Neural progenitor cell (in vitro differentiated cells): ENCODE measurements around the gene HIPK2. TPM values are rescaled to one million over a fixed set of nuclear protein-coding genes. Genes with fewer than 3 reads are reported as not detected.

Experiments used
- DNase-seq: peaks from one replicate; pipeline ENCODE4 v3.0.0-alpha.2; 2016; ENCODE audit warnings: low spot score
- H2AFZ ChIP-seq: fragments of 200-600 bp; sonication (generic); replicated peaks from 2 replicates; pipeline ENCODE4 v1.6.1; 2016; ENCODE audit warnings: antibody characterized with exemption
- H3F3A ChIP-seq: fragments of 200-600 bp; sonication (generic); 2 replicates; pipeline ENCODE4 v1.6.1; 2016; ENCODE audit warnings: antibody characterized with exemption, low read depth
- H3K27ac ChIP-seq: fragments of 200-600 bp; sonication (generic); 2 replicates; pipeline ENCODE4 v1.5.1; 2016; ENCODE audit warnings: mild to moderate bottlenecking
- H3K27me3 ChIP-seq: fragments of 200-600 bp; sonication (generic); 2 replicates; pipeline ENCODE4 v1.6.1; 2016; ENCODE audit warnings: mild to moderate bottlenecking, moderate library complexity
- H3K36me3 ChIP-seq: fragments of 200-600 bp; sonication (generic); 2 replicates; pipeline ENCODE4 v1.5.1; 2016
- H3K4me1 ChIP-seq: fragments of 200-600 bp; sonication (generic); 2 replicates; pipeline ENCODE4 v1.6.1; 2016; ENCODE audit warnings: mixed run types
- H3K4me2 ChIP-seq: fragments of 200-600 bp; sonication (generic); 2 replicates; pipeline ENCODE4 v1.6.1; 2016
- H3K4me3 ChIP-seq: fragments of 200-600 bp; sonication (generic); 2 replicates; pipeline ENCODE4 v1.5.1; 2016
- H3K79me2 ChIP-seq: fragments of 200-600 bp; sonication (generic); 2 replicates; pipeline ENCODE4 v1.6.1; 2016; ENCODE audit warnings: low read depth
- H3K9ac ChIP-seq: fragments of 200-600 bp; sonication (generic); 2 replicates; pipeline ENCODE4 v1.6.1; 2016
- H3K9me3 ChIP-seq: fragments of 200-600 bp; sonication (generic); 2 replicates; pipeline ENCODE4 v1.5.1; 2016; ENCODE audit warnings: low read depth
- H4K20me1 ChIP-seq: fragments of 200-600 bp; sonication (generic); 2 replicates; pipeline ENCODE4 v1.6.1; 2016; ENCODE audit warnings: low read depth
- H3K27ac Mint-ChIP-seq: 3 replicates; pipeline ENCODE4 v1.8.0; 2021; ENCODE audit warnings: mixed read lengths
- H3K27me3 Mint-ChIP-seq: 2 replicates; pipeline ENCODE4 v1.8.0; 2022; ENCODE audit warnings: low read depth, mild to moderate bottlenecking, inconsistent platforms, moderate library complexity, mixed read lengths; ENCODE audit not compliant: insufficient read depth
- H3K36me3 Mint-ChIP-seq: 3 replicates; pipeline ENCODE4 v1.8.0; 2021; ENCODE audit warnings: mixed read lengths
- H3K4me1 Mint-ChIP-seq: 3 replicates; pipeline ENCODE4 v1.8.0; 2021; ENCODE audit warnings: mixed read lengths
- H3K4me3 Mint-ChIP-seq: 3 replicates; pipeline ENCODE4 v1.8.0; 2021; ENCODE audit warnings: mild to moderate bottlenecking, moderate library complexity, mixed read lengths
- H3K9me3 Mint-ChIP-seq: 3 replicates; pipeline ENCODE4 v1.8.0; 2020; ENCODE audit warnings: mixed read lengths
- EZH2 ChIP-seq: fragments of 200-600 bp; sonication (generic); IDR thresholded peaks from 2 replicates; pipeline ENCODE4 v1.6.1; 2017; ENCODE audit warnings: antibody characterized with exemption, mild to moderate bottlenecking, moderate library complexity
- EZH2phosphoT487 ChIP-seq: fragments of 200-600 bp; sonication (generic); IDR thresholded peaks from 2 replicates; pipeline ENCODE4 v1.6.1; 2017; ENCODE audit warnings: antibody characterized with exemption
- total RNA-seq: library from RNA; depleted of rRNA; stranded (reverse); fragments of >200 nt; gene quantifications from 2 replicates; pipeline ENCODE4 v1.2.3, GENCODE V29; 2015; ENCODE audit warnings: low replicate concordance
- TF ChIP-seq, protein P1 (sequence below): fragments of 200-600 bp; sonication (generic); IDR thresholded peaks from 2 replicates; pipeline ENCODE4 v1.5.1; 2017; ENCODE audit warnings: antibody characterized with exemption, mild to moderate bottlenecking

HIPK2 gene
- total RNA-seq, 1 donor from 2014 or later, result 12.8 TPM

DNA sequence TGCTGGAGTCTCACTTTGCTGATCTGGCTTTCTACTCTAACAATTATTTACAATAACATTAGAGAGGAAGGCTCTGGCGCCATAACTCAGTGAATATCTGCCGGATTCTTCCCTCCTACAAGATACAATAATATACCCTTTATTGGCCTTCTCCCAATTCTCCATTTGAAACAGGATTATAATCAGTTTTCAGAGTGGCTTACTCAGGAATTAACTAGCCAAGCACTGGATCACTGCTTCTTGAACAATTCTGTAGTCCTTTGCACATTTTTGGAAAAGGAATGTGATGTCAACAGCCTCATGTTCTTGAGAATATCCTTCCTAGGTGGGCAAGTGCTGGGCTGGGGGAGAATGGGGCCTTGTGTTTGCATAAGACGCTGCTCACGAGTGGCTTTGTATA is 125.9 kb downstream of the HIPK2 start:
- H3K36me3 Mint-ChIP-seq, result peaks cover 2% of the 10 kb centered on the region
- peaks cover 53% of the 10 kb centered on the region for H4K20me1 ChIP-seq

DNA sequence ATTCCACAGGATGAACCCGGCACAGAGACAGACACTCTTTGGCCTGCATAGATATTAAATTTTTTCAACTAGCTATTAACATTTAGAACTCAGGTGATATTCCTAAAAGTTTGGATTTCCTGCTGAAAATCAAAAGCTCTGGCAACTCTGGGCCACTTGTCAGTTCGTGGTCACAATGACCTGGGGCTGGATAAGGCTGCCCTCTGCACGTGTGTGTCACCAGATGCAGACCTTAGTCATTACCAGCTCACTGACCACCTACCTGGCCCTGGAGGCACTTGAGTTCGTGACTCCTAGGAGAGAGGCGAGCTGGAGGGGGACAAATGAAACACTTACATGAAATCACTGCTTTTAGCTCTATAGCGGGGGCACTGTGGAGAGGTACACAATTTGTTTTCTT is 126.5 kb downstream of the HIPK2 start:
- Mint-ChIP-seq H3K27ac (no peak overlapping the region), H3K9me3 (no peaks in the 10 kb centered on the region), H3K36me3 (peaks cover 2% of the 10 kb centered on the region), H3K4me3 (peak overlapping the region; percentile 37), H3K4me1 (peaks cover 58% of the 10 kb centered on the region), H3K27me3 (no peaks in the 10 kb centered on the region)
- H3K4me1 ChIP-seq, result peaks cover 27% of the 10 kb centered on the region
- H3K27ac ChIP-seq, result no peak overlapping the region
- DNase-seq, result no peak
- no peak overlapping the region for H3K4me2 ChIP-seq
- H3K9ac ChIP-seq, result no peak overlapping the region
- H3K36me3 ChIP-seq, result no peaks in the 10 kb centered on the region
- peaks cover 59% of the 10 kb centered on the region for H4K20me1 ChIP-seq
- peaks cover 4% of the 10 kb centered on the region for H3K79me2 ChIP-seq
- H3K27me3 ChIP-seq, result no peaks in the 10 kb centered on the region
- H3K9me3 ChIP-seq, result no peaks in the 10 kb centered on the region
- peaks cover 5% of the 10 kb centered on the region for H3F3A ChIP-seq
- TF ChIP-seq, protein P1, sequence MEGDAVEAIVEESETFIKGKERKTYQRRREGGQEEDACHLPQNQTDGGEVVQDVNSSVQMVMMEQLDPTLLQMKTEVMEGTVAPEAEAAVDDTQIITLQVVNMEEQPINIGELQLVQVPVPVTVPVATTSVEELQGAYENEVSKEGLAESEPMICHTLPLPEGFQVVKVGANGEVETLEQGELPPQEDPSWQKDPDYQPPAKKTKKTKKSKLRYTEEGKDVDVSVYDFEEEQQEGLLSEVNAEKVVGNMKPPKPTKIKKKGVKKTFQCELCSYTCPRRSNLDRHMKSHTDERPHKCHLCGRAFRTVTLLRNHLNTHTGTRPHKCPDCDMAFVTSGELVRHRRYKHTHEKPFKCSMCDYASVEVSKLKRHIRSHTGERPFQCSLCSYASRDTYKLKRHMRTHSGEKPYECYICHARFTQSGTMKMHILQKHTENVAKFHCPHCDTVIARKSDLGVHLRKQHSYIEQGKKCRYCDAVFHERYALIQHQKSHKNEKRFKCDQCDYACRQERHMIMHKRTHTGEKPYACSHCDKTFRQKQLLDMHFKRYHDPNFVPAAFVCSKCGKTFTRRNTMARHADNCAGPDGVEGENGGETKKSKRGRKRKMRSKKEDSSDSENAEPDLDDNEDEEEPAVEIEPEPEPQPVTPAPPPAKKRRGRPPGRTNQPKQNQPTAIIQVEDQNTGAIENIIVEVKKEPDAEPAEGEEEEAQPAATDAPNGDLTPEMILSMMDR, result no peak
- TF ChIP-seq EZH2, result no peak
- TF ChIP-seq EZH2phosphoT487, result no peak
- no peak overlapping the region for H2AFZ ChIP-seq
- no peak overlapping the region for H3K4me3 ChIP-seq

More for the DNA sequence above, 125.9 kb downstream of the HIPK2 start:
- H3K4me2 ChIP-seq, result no peak overlapping the region
- H2AFZ ChIP-seq, result no peak overlapping the region
- peaks cover 4% of the 10 kb centered on the region for H3K79me2 ChIP-seq
- DNase-seq, result no peak
- no peaks in the 10 kb centered on the region for H3K36me3 ChIP-seq
- H3K27ac Mint-ChIP-seq, result no peak overlapping the region
- H3K4me3 Mint-ChIP-seq, result no peak overlapping the region
- H3K4me1 ChIP-seq, result peaks cover 27% of the 10 kb centered on the region
- H3K27ac ChIP-seq, result no peak overlapping the region
- H3K9me3 ChIP-seq, result no peaks in the 10 kb centered on the region
- no peak overlapping the region for H3K4me3 ChIP-seq
- TF ChIP-seq, protein P1, result no peak
- no peak for TF ChIP-seq EZH2
- no peaks in the 10 kb centered on the region for H3K9me3 Mint-ChIP-seq
- peaks cover 59% of the 10 kb centered on the region for H3K4me1 Mint-ChIP-seq
- peaks cover 5% of the 10 kb centered on the region for H3F3A ChIP-seq
- no peaks in the 10 kb centered on the region for H3K27me3 Mint-ChIP-seq
- H3K9ac ChIP-seq, result no peak overlapping the region
- H3K27me3 ChIP-seq, result no peaks in the 10 kb centered on the region

DNA sequence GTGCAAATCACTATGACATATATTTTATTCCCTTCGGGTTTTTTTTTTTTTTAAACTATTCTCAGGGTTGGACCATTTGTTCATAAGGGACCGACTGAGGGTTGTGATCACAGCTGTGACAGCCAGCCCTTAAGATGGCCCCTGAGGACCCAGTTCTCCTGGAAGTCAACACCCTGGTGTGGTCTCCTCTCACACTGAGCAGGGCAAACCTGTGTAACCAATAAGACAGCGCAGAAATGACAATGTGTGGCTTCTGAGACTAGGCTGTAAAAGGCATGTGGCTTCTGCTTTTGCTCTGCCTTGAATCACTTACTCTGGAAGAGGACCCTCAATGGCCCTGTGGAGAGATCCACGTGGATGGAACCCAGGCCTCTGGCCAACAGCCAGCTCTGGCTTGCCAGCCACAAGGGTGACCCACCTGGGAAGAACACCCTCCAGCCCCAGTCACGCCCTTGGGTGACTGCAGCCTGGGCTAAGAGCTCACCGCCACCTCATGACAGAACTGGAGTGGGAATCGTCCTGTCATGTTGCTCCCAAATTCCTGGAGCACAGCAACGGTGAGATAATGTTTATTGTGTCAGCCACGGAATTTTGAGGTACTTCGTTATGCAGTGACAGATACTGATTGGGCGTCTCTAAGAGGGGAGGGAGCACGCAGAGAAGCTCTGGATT is 127.2 kb downstream of the HIPK2 start:
- Histone ChIP-seq H3K4me2 (no peak overlapping the region), H3K4me1 (peaks cover 27% of the 10 kb centered on the region), H3K27ac (no peak overlapping the region), H3K4me3 (no peak overlapping the region), H3K79me2 (peaks cover 4% of the 10 kb centered on the region), H4K20me1 (peaks cover 66% of the 10 kb centered on the region), H3K36me3 (no peaks in the 10 kb centered on the region), H3K27me3 (no peaks in the 10 kb centered on the region), H2AFZ (no peak overlapping the region), H3K9me3 (no peaks in the 10 kb centered on the region), H3K9ac (no peak overlapping the region), H3F3A (peaks cover 5% of the 10 kb centered on the region)
- Mint-ChIP-seq H3K27me3 (no peaks in the 10 kb centered on the region), H3K4me1 (peaks cover 54% of the 10 kb centered on the region), H3K36me3 (peaks cover 2% of the 10 kb centered on the region), H3K4me3 (no peak overlapping the region), H3K9me3 (no peaks in the 10 kb centered on the region), H3K27ac (no peak overlapping the region)
- TF ChIP-seq, protein P1, result no peak
- TF ChIP-seq EZH2phosphoT487 (no peak), EZH2 (no peak)
- no peak for DNase-seq
